Astrocyte (in vitro differentiated cells and primary cell): ENCODE results near the gene TMEM30A. TPM values are rescaled to one million over a fixed set of nuclear protein-coding genes. Genes with fewer than 3 reads are reported as not detected.
A peak's percentile ranks its signal among the peaks of the same experiment; 100 is the strongest.

Experiments
- DNase-seq: peaks from one replicate; pipeline ENCODE4 v3.0.0-alpha.2; 2010; ENCODE audit warnings: low read depth
- FAIRE-seq: peaks from 2 replicates; lab custom pipeline; 2011; peaks lifted over from hg19 to GRCh38; lab: Jason Lieb, UNC
- H2AFZ ChIP-seq: 2 replicates; pipeline ENCODE4 v1.6.0; 2012; ENCODE audit warnings: low read depth, low read length, inconsistent platforms
- H3K27ac ChIP-seq: 2 replicates; pipeline ENCODE4 v1.5.1; 2011; ENCODE audit warnings: low read depth, low read length, inconsistent platforms
- H3K27me3 ChIP-seq: 2 replicates; pipeline ENCODE4 v1.6.0; 2011; ENCODE audit warnings: low read length, inconsistent platforms; ENCODE audit not compliant: insufficient read depth
- H3K36me3 ChIP-seq: 2 replicates; pipeline ENCODE4 v1.5.1; 2011; ENCODE audit warnings: low read length, inconsistent platforms; ENCODE audit not compliant: insufficient read depth
- H3K4me1 ChIP-seq: 2 replicates; pipeline ENCODE4 v1.5.1; 2011; ENCODE audit warnings: low read length, inconsistent platforms; ENCODE audit not compliant: insufficient read depth
- H3K4me2 ChIP-seq: 2 replicates; pipeline ENCODE4 v1.6.0; 2012; ENCODE audit warnings: low read length, inconsistent platforms
- H3K4me3 ChIP-seq: 2 replicates; pipeline ENCODE4 v1.5.1; 2011; ENCODE audit warnings: low read depth, mild to moderate bottlenecking, low read length, inconsistent platforms; ENCODE audit not compliant: insufficient read depth
- H3K79me2 ChIP-seq: 2 replicates; pipeline ENCODE4 v1.6.0; 2012; ENCODE audit warnings: mild to moderate bottlenecking, low read length, inconsistent platforms; ENCODE audit not compliant: insufficient read depth
- H3K9ac ChIP-seq: 2 replicates; pipeline ENCODE4 v1.6.0; 2012; ENCODE audit warnings: mild to moderate bottlenecking, low read length, inconsistent platforms
- H3K9me3 ChIP-seq: 2 replicates; pipeline ENCODE4 v1.5.1; 2012; ENCODE audit warnings: low read depth, mild to moderate bottlenecking, low read length, inconsistent platforms; ENCODE audit not compliant: insufficient read depth
- H4K20me1 ChIP-seq: 2 replicates; pipeline ENCODE4 v1.6.0; 2012; ENCODE audit warnings: low read length, inconsistent platforms; ENCODE audit not compliant: insufficient read depth
- H3K27ac Mint-ChIP-seq: one replicate; pipeline ENCODE4 v1.8.0; 2021; ENCODE audit warnings: mild to moderate bottlenecking, mixed read lengths; ENCODE audit not compliant: unreplicated experiment
- H3K27me3 Mint-ChIP-seq: one replicate; pipeline ENCODE4 v1.8.0; 2021; ENCODE audit warnings: low read depth, mixed read lengths; ENCODE audit not compliant: unreplicated experiment
- H3K36me3 Mint-ChIP-seq: one replicate; pipeline ENCODE4 v1.8.0; 2021; ENCODE audit warnings: low read depth, mixed read lengths; ENCODE audit not compliant: unreplicated experiment
- H3K4me1 Mint-ChIP-seq: one replicate; pipeline ENCODE4 v1.8.0; 2021; ENCODE audit warnings: low read depth, mixed read lengths; ENCODE audit not compliant: unreplicated experiment
- H3K4me3 Mint-ChIP-seq: one replicate; pipeline ENCODE4 v1.8.0; 2021; ENCODE audit warnings: mild to moderate bottlenecking, moderate library complexity, mixed read lengths; ENCODE audit not compliant: unreplicated experiment
- H3K9me3 Mint-ChIP-seq: one replicate; pipeline ENCODE4 v1.8.0; 2021; ENCODE audit warnings: mild to moderate bottlenecking, mixed read lengths; ENCODE audit not compliant: unreplicated experiment
- EZH2 ChIP-seq: IDR thresholded peaks from 2 replicates; pipeline ENCODE4 v1.6.1; 2012; ENCODE audit warnings: mild to moderate bottlenecking, low read length, inconsistent platforms; ENCODE audit not compliant: insufficient read depth
- total RNA-seq: library from RNA; stranded (reverse); gene quantifications from 2 replicates; pipeline ENCODE4 v1.2.1, GENCODE V29; 2021
- TF ChIP-seq, protein P1 (sequence below): IDR thresholded peaks from 2 replicates; pipeline ENCODE4 v1.5.1; 2011; ENCODE audit warnings: low read depth, mild to moderate bottlenecking, inconsistent platforms, low read length, moderate library complexity; ENCODE audit not compliant: insufficient read depth

TMEM30A gene
- total RNA-seq, 1 donor from 2014 or later, result 166 TPM

DNA sequence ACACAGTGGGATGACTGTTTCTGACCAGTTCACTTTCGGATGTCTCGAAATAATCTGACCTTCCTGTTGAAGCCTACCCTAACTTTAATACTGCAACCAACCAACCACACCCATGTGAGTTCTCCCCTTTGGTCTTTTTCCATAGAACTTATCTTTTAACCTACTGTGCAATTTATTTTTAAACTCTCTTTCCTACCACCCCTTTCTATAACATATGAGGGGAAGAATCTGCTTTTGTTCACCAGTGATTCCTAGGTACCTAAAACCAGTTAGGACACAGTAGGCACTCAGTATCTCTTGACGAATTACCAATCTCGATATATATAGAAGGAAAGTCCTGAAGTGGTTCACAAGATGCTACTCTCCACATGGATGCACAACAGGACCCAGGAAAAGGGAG, 48.0 kb downstream of the TMEM30A start:
- H4K20me1 ChIP-seq, result peaks cover 15% of the 10 kb centered on the region
- H3K36me3 Mint-ChIP-seq, result peaks cover 9% of the 10 kb centered on the region
- no peak for TF ChIP-seq EZH2
- TF ChIP-seq, protein P1, sequence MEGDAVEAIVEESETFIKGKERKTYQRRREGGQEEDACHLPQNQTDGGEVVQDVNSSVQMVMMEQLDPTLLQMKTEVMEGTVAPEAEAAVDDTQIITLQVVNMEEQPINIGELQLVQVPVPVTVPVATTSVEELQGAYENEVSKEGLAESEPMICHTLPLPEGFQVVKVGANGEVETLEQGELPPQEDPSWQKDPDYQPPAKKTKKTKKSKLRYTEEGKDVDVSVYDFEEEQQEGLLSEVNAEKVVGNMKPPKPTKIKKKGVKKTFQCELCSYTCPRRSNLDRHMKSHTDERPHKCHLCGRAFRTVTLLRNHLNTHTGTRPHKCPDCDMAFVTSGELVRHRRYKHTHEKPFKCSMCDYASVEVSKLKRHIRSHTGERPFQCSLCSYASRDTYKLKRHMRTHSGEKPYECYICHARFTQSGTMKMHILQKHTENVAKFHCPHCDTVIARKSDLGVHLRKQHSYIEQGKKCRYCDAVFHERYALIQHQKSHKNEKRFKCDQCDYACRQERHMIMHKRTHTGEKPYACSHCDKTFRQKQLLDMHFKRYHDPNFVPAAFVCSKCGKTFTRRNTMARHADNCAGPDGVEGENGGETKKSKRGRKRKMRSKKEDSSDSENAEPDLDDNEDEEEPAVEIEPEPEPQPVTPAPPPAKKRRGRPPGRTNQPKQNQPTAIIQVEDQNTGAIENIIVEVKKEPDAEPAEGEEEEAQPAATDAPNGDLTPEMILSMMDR, result no peak
- H3K4me2 ChIP-seq, result no peak overlapping the region
- no peaks in the 10 kb centered on the region for H3K27me3 Mint-ChIP-seq
- H3K27me3 ChIP-seq, result no peaks in the 10 kb centered on the region
- H3K4me1 Mint-ChIP-seq, result peaks cover 8% of the 10 kb centered on the region
- H3K79me2 ChIP-seq, result peaks cover 25% of the 10 kb centered on the region
- no peaks in the 10 kb centered on the region for H3K9me3 Mint-ChIP-seq
- FAIRE-seq (no peak), DNase-seq (no peak)
- no peak overlapping the region for H3K27ac ChIP-seq
- H3K27ac Mint-ChIP-seq, result no peak overlapping the region
- H3K4me3 Mint-ChIP-seq, result no peak overlapping the region
- no peak overlapping the region for H3K9ac ChIP-seq
- no peak overlapping the region for H2AFZ ChIP-seq
- no peaks in the 10 kb centered on the region for H3K4me1 ChIP-seq
- no peak overlapping the region for H3K4me3 ChIP-seq
- H3K9me3 ChIP-seq, result no peaks in the 10 kb centered on the region
- peaks cover 21% of the 10 kb centered on the region for H3K36me3 ChIP-seq

DNA sequence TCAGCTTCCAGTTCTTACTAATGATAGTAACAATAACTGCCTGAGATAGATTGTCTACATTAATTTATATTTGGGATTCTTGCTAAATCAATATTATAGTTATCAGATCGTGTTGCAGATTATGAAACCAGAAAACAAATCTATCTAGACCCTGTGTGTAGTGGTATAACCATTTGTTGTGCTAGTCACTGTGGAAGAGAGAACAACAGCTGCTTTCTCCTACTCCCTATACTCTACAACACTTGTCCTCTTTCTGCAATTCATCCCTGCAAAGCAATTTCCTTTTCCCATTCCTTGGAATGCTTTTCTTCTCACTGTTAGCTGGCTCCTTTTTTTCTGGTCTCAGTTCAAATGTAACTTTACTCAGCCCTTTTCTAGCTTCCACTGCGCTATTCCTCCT, 49.3 kb downstream of the TMEM30A start:
- TF ChIP-seq EZH2, result no peak
- TF ChIP-seq, protein P1, result no peak
- no peak overlapping the region for H3K27ac ChIP-seq
- peaks cover 9% of the 10 kb centered on the region for H4K20me1 ChIP-seq
- Mint-ChIP-seq H3K4me3 (no peak overlapping the region), H3K9me3 (no peaks in the 10 kb centered on the region), H3K36me3 (peaks cover 3% of the 10 kb centered on the region), H3K27me3 (no peaks in the 10 kb centered on the region), H3K4me1 (peaks cover 5% of the 10 kb centered on the region), H3K27ac (no peak overlapping the region)
- H3K27me3 ChIP-seq, result no peaks in the 10 kb centered on the region
- peaks cover 12% of the 10 kb centered on the region for H3K79me2 ChIP-seq
- H3K9ac ChIP-seq, result no peak overlapping the region
- H3K4me1 ChIP-seq, result no peaks in the 10 kb centered on the region
- H3K4me2 ChIP-seq, result no peak overlapping the region
- peaks cover 21% of the 10 kb centered on the region for H3K36me3 ChIP-seq
- no peak overlapping the region for H3K4me3 ChIP-seq
- H3K9me3 ChIP-seq, result no peaks in the 10 kb centered on the region
- DNase-seq (no peak), FAIRE-seq (peak; percentile 43)
- no peak overlapping the region for H2AFZ ChIP-seq

DNA sequence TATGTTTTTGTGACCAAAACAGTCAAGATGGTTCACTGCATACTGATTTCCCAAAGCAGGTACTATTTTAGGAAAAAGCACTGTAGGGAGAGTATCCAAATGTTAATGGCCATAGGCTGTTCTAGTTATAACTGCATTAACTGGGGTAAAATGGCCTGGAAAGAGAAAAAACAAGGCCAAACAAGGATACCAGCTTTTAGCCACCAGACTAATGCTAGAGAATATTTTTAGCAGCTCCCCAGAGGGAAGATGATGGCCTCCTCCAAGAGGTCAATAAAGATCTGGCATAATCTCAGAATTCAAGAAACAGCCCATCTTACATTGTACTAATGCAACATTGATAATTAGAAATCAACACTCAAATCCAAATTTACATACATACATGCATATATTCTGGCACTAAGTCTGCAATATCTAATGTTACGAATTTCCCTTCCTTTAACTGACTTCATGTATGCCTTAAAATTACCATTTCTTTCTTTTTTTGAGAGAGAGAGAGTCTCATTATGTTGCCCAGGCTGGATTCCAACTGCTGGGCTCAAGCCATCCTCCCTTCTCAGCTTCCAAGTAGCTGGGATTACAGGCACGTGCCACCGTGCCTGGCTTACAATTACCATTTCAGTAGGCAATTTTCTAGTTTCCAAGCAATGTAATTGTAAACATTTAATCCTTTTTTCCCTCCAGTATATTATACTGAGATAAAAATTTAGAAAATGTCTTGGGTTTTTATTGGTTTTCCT, 50.3 kb downstream of the TMEM30A start:
- H3K27ac Mint-ChIP-seq, result no peak overlapping the region
- FAIRE-seq, result no peak
- no peak overlapping the region for H3K9ac ChIP-seq

More for the DNA sequence above, 50.3 kb downstream of the TMEM30A start:
- H3K27ac ChIP-seq, result no peak overlapping the region
- H2AFZ ChIP-seq, result no peak overlapping the region
- H3K36me3 ChIP-seq, result peaks cover 17% of the 10 kb centered on the region
- H3K4me2 ChIP-seq, result no peak overlapping the region
- TF ChIP-seq, protein P1, result no peak
- TF ChIP-seq EZH2, result no peak
- H3K9me3 ChIP-seq, result no peaks in the 10 kb centered on the region
- Mint-ChIP-seq H3K36me3 (peaks cover 3% of the 10 kb centered on the region), H3K27me3 (no peaks in the 10 kb centered on the region), H3K4me1 (peaks cover 5% of the 10 kb centered on the region), H3K9me3 (no peaks in the 10 kb centered on the region), H3K4me3 (no peak overlapping the region)
- no peaks in the 10 kb centered on the region for H3K27me3 ChIP-seq
- H3K79me2 ChIP-seq, result peaks cover 4% of the 10 kb centered on the region
- peaks cover 5% of the 10 kb centered on the region for H4K20me1 ChIP-seq
- no peak overlapping the region for H3K4me3 ChIP-seq
- DNase-seq, result no peak
- no peaks in the 10 kb centered on the region for H3K4me1 ChIP-seq
